Endothelial cell of umbilical vein (primary cell): ENCODE results near the gene SSB. TPM values are rescaled to one million over a fixed set of nuclear protein-coding genes. Genes with fewer than 3 reads are reported as not detected.

ENCODE experiments used
- BruUV-seq: library from RNA; stranded (reverse); fragments of 400-500 nt; replicated peaks from 2 replicates; lab custom pipeline; 2021; lab: Mats Ljungman, UMichigan
- CTCF ChIA-PET: fragments of 300-600, 350-600 bp; sonication (Branson Sonifier 250); formaldehyde crosslinking; loops from one replicate; lab custom pipeline; 2021; ENCODE audit warnings: antibody characterized with exemption, inconsistent platforms; lab: Charles Lee
- POLR2A ChIA-PET: fragments of 300-600, 350-600 bp; sonication (Branson Sonifier 250); formaldehyde crosslinking; loops from one replicate; lab custom pipeline; 2021; ENCODE audit warnings: antibody characterized with exemption, inconsistent platforms; lab: Charles Lee
- DNase-seq: peaks from one replicate; pipeline ENCODE4 v3.0.0-alpha.2; 2011; ENCODE audit warnings: low read depth, low spot score
- FAIRE-seq: peaks from 2 replicates; lab custom pipeline; 2011; peaks lifted over from hg19 to GRCh38; lab: Jason Lieb, UNC
- H2AFZ ChIP-seq: 2 replicates; pipeline ENCODE4 v1.6.0; 2012; ENCODE audit warnings: low read depth, low read length, control low read depth, inconsistent platforms
- H3K27ac ChIP-seq: 2 replicates; pipeline ENCODE4 v1.5.1; 2011; ENCODE audit warnings: low read depth, mild to moderate bottlenecking, control low read depth, low read length, moderate library complexity; ENCODE audit not compliant: insufficient read depth
- H3K27me3 ChIP-seq, 2 experiments: 2 replicates each; pipeline versions ENCODE4 v1.6.0 to v1.6.1; 2011; ENCODE audit warnings: low read length in 2 of 2, mixed read lengths in 1 of 2; ENCODE audit not compliant: control insufficient read depth in 2 of 2, insufficient read depth in 2 of 2
- H3K36me3 ChIP-seq, 2 experiments: 2 replicates in 1 of 2; 3 replicates in 1 of 2; pipeline ENCODE4 v1.5.1; 2011; ENCODE audit warnings: low read length in 2 of 2, mild to moderate bottlenecking in 1 of 2, moderate library complexity in 1 of 2; ENCODE audit not compliant: control insufficient read depth in 2 of 2, insufficient read depth in 2 of 2; ENCODE audit errors: extremely low read depth in 1 of 2
- H3K4me1 ChIP-seq: 3 replicates; pipeline ENCODE4 v1.5.1; 2011; ENCODE audit warnings: mild to moderate bottlenecking, low read length; ENCODE audit not compliant: control insufficient read depth, insufficient read depth; ENCODE audit errors: extremely low read depth
- H3K4me2 ChIP-seq: 2 replicates; pipeline ENCODE4 v1.6.1; 2011; ENCODE audit warnings: low read length, control low read depth, mixed read lengths; ENCODE audit not compliant: insufficient read depth
- H3K4me3 ChIP-seq, 3 experiments: fragments of 200-600 bp in 1 of 3; sonication (generic), shearing (Covaris generic) in 1 of 3; replicated peaks in 1 of 3; 2 replicates each; pipeline ENCODE4 v1.5.1; 2011 to 2016; ENCODE audit warnings: control low read depth in 3 of 3, low read length in 3 of 3, mild to moderate bottlenecking in 2 of 3, inconsistent platforms in 1 of 3, low read depth in 1 of 3, moderate library complexity in 1 of 3; ENCODE audit not compliant: insufficient read depth in 1 of 3
- H3K79me2 ChIP-seq: 2 replicates; pipeline ENCODE4 v1.6.0; 2012; ENCODE audit warnings: low read length, inconsistent platforms; ENCODE audit not compliant: control insufficient read depth, insufficient read depth
- H3K9ac ChIP-seq: replicated peaks from 2 replicates; pipeline ENCODE3; 2011; ENCODE audit warnings: low read length, control low read depth; ENCODE audit not compliant: insufficient read depth; ENCODE audit errors: extremely low read depth
- H3K9me1 ChIP-seq: replicated peaks from 3 replicates; pipeline ENCODE4 v1.6.0; 2011; ENCODE audit warnings: mild to moderate bottlenecking, low read length; ENCODE audit not compliant: control insufficient read depth, insufficient read depth; ENCODE audit errors: extremely low read depth
- H3K9me3 ChIP-seq: replicated peaks from 2 replicates; pipeline ENCODE4 v1.5.1; 2012; ENCODE audit warnings: low read length, inconsistent platforms; ENCODE audit not compliant: control insufficient read depth, insufficient read depth
- H4K20me1 ChIP-seq: replicated peaks from 2 replicates; pipeline ENCODE3; 2011; ENCODE audit warnings: mild to moderate bottlenecking, low read length; ENCODE audit not compliant: control insufficient read depth, insufficient read depth; ENCODE audit errors: extremely low read depth
- CTCF ChIP-seq, 2 donors: IDR thresholded peaks; 1 replicate in 1 of 2; 2 replicates in 1 of 2; pipeline ENCODE4 v1.5.1; 2011; ENCODE audit warnings: low read length in 2 of 2, mild to moderate bottlenecking in 2 of 2, moderate library complexity in 2 of 2, control low read depth in 1 of 2, inconsistent platforms in 1 of 2, low read depth in 1 of 2; ENCODE audit not compliant: insufficient read depth in 1 of 2; ENCODE audit errors: extremely low read depth in 1 of 2
- EZH2 ChIP-seq: IDR thresholded peaks from 2 replicates; pipeline ENCODE4 v1.6.1; 2012; ENCODE audit warnings: borderline replicate concordance, low read depth, mild to moderate bottlenecking, moderate library complexity, low read length, inconsistent platforms; ENCODE audit not compliant: severe bottlenecking
- FOS ChIP-seq: IDR thresholded peaks from 2 replicates; pipeline ENCODE4 v1.6.1; 2011; ENCODE audit warnings: mild to moderate bottlenecking, low read length, moderate library complexity, borderline replicate concordance; ENCODE audit not compliant: insufficient read depth
- GATA2 ChIP-seq: IDR thresholded peaks from 2 replicates; pipeline ENCODE4 v1.7.0; 2011; ENCODE audit warnings: low read depth, mild to moderate bottlenecking, moderate library complexity, mixed read lengths, low read length; ENCODE audit not compliant: insufficient read length, insufficient read depth
- MAX ChIP-seq: IDR thresholded peaks from 2 replicates; pipeline ENCODE4 v1.6.1; 2011; ENCODE audit not compliant: insufficient read depth, insufficient read length
- MYC ChIP-seq: IDR thresholded peaks from one replicate; pipeline ENCODE4 v1.6.1; 2011; ENCODE audit warnings: mild to moderate bottlenecking, low read depth, low read length
- POLR2A ChIP-seq: IDR thresholded peaks from 2 replicates; pipeline ENCODE4 v1.6.1; 2012; ENCODE audit warnings: low read depth, mild to moderate bottlenecking, control low read depth, low read length
- POLR2AphosphoS5 ChIP-seq: IDR thresholded peaks from 2 replicates; pipeline ENCODE4 v1.6.1; 2012; ENCODE audit warnings: low read depth, mild to moderate bottlenecking, control low read depth, low read length, moderate library complexity; ENCODE audit not compliant: insufficient read depth
- dilution Hi-C: fragments of 300-500 bp; cut with MboI; formaldehyde crosslinking; loops from one replicate; pipeline ENCODE4 v1.15.0; 2019; ENCODE audit warnings: low sequenced_read_pairs; ENCODE audit not compliant: extremely low pct_ligation_motif_present
- intact Hi-C: fragments of 100-400 bp; cut with micrococcal nuclease; formaldehyde crosslinking; loops from one replicate; pipeline ENCODE4 v1.10.0; 2022
- polyA plus RNA-seq, 4 experiments: library from polyadenylated mRNA; depleted of rRNA in 3 of 4; stranded (reverse) in 3 of 4; unstranded in 1 of 4; fragments of >200 nt; gene quantifications; 2 replicates each; pipeline versions ENCODE4 v1.2.1 to v1.2.3, GENCODE V29; 2011 to 2012; ENCODE audit warnings: missing spikeins in 1 of 4
- total RNA-seq: library from RNA; stranded (reverse); gene quantifications from 2 replicates; pipeline ENCODE4 v1.2.3, GENCODE V29; 2021

SSB gene
- total and polyA plus RNA-seq, 2 donors (not counting 3 experiments of a cell fraction or from before 2014, with no cell fraction given), result 36.1 to 125 TPM

GRCh38 chr2:169771021-169771420 lies 27.6 kb upstream of the SSB start:
- no peaks in the 10 kb centered on the region for H3K36me3 ChIP-seq
- no TSS peak for BruUV-seq
- no peaks in the 10 kb centered on the region for H3K79me2 ChIP-seq
- H3K4me3 ChIP-seq, result no peak overlapping the region
- peak; percentile 54 for DNase-seq
- peak overlapping the region; percentile 14 for H3K4me2 ChIP-seq
- no peaks in the 10 kb centered on the region for H4K20me1 ChIP-seq
- no peaks in the 10 kb centered on the region for H3K4me1 ChIP-seq
- ChIA-PET CTCF (interaction anchor here (1.0 to 1.4 kb wide), 3 partner anchors 157 to 319 kb away, joined by 3 read pairs; partner anchors contain the start of gene BBS5), POLR2A (interaction anchor here (0.6 kb wide), 1 partner anchor 31 kb away, joined by 3 read pairs; no protein-coding TSS in a partner anchor)
- no peaks in the 10 kb centered on the region for H3K9me1 ChIP-seq
- dilution Hi-C loops (no loop called here), intact Hi-C loops (no loop called here)
- H2AFZ ChIP-seq, result peak overlapping the region; percentile 56
- no peaks in the 10 kb centered on the region for H3K9me3 ChIP-seq
- peaks cover 0 to 14% of the 10 kb centered on the region in 2 experiments for H3K27me3 ChIP-seq
- H3K9ac ChIP-seq, result no peak overlapping the region
- H3K27ac ChIP-seq, result no peak overlapping the region
- TF ChIP-seq POLR2AphosphoS5, result no peak
- TF ChIP-seq MAX, result no peak
- no peak for TF ChIP-seq EZH2
- no peak for TF ChIP-seq MYC
- no peak for TF ChIP-seq CTCF (IDR thresholded peaks at IDR 0.05; ENCODE audit: extremely low read depth in 1 of 2, insufficient read depth in 1 of 2, low read depth in 1 of 2, low read length in 2 of 2)
- TF ChIP-seq POLR2A, result no peak
- no peak for TF ChIP-seq FOS
- no peak for TF ChIP-seq GATA2
- FAIRE-seq, result no peak
